Erythroblast (primary cell): Measurements from ENCODE around the gene TPH2.

Source experiments
- DNase-seq, 2 experiments: peaks; one replicate each; lab custom pipeline; 2025; lab: John Stamatoyannopoulos, UW
- GATA1 ChIP-seq: IDR thresholded peaks from 2 replicates; pipeline ENCODE4 v1.6.1; 2011; ENCODE audit warnings: low read depth, mild to moderate bottlenecking, control low read depth, low read length, moderate library complexity
- POLR2A ChIP-seq: IDR thresholded peaks from 2 replicates; pipeline ENCODE4 v1.6.1; 2011; ENCODE audit warnings: mild to moderate bottlenecking, low read length

Gene TPH2

DNA sequence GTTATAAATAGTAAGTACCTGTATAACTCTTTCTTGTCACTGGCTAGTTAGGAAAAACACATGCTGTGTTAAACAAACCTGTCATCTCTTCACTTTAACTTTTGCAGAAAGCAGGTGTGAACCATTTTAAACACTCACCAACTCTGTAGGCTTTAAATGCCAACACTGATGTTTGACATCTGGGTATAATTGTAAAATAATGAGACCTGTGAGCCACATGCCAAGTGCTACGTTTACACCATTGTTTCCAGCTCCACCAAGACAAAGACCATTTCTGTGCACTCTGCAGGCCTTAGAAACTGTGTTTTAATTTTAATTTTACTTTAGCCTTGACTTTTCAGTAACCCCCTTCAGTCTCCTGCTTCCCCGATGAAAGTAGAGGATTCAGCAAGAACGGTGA is 11.0 kb downstream of the TPH2 start:
- DNase-seq, result no peak

DNA sequence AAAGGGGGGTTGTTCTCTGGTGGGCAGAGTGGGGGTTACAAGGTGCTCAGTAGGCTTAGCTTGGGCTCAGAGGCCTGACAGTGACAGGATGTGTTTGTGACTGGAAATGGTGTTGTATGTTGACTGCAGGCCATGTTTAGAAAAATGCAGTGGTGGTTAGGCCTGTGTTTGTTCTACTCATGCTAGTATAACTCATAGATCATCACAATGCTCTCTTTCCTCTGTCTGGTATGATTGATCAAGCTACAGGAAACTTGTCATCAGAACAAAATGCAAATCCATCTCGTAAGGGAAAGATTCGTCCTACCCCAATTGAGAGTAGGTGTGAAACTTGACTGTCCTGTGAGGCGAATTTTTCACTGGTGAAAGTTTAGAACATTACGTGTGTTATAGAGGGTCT is 11.8 kb downstream of the TPH2 start:
- TF ChIP-seq POLR2A (no peak), GATA1 (no peak)

More for the DNA sequence above, 11.0 kb downstream of the TPH2 start:
- TF ChIP-seq POLR2A, result no peak
- no peak for TF ChIP-seq GATA1

GRCh38 chr12:71950819-71951218 is 12.2 kb downstream of the TPH2 start:
- DNase-seq, result no peak
- TF ChIP-seq POLR2A, result no peak
- TF ChIP-seq GATA1, result no peak

More for the DNA sequence above, 11.8 kb downstream of the TPH2 start:
- no peak for DNase-seq

DNA sequence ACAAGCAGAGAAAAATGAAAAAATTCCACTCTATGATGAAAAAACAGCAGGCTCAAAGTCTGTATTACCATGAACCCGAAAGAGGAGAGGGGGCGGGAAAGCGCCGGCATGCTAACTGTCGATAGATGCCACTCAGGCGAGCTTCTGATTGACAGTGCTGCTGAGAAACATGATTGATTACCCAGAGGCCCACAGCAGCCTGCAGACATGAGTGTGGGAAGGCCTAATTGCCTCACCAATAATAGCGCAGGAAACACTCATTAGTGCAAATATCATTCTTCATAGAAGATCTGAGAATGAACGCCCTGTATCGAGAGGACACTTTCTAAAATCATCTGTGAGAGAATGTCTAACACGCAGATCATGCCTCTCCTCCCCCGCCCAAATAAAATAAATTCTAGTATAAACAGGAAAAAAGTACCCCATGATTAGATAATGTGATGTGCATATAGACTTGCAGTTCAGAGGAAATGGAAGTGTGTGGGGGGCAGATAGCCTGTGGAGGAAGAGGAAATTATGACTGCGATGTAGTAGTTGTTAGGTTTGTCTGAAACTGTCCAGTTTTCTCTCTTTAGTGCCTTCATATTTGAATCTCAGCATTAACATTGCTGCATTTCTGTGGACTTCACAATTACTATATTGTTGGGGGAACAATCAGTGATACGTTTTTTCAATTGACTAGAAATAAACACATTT is 15.6 kb downstream of the TPH2 start:
- DNase-seq, result no peak

DNA sequence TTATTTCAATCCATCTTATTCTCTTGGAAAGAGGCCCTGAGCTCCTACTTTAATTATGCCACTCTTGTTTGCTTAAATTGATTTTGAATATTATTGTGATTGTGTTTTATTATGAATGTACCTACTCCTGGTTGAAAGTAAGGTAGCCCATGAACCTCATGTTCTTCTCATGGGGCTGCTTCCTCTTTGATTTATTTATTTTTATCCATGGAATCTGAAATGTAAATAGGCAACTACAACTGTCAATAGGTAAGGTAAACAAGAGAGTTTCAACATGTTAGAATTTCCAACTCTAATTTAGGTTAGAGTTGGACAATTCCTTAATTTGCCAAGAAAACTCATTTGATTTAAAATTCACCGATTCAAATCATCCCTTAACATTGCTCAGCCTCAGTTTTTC is 16.2 kb downstream of the TPH2 start:
- DNase-seq, result no peak
- no peak for TF ChIP-seq GATA1
- no peak for TF ChIP-seq POLR2A

More for the DNA sequence above, 15.6 kb downstream of the TPH2 start:
- no peak for TF ChIP-seq POLR2A
- no peak for TF ChIP-seq GATA1

DNA sequence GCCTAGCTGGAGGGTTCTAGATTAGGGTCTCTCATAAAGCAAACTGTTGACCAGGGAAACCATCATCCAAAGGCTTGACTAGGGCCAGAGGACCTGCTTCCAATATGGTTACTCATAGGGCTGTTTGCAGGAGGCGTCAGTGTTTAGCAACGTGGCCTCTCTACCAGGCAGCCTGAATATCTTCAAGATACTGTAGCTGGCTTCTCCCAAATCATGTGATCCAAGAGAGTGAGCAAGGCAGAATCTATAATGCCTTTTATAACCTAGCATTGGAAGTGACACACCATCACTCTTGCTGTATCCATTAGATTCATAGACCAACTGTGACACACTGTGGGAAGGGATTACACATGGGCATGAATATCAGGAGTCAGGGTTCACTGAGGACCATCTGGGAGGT is 17.3 kb downstream of the TPH2 start:
- no peak for TF ChIP-seq GATA1
- no peak for TF ChIP-seq POLR2A
- DNase-seq, result no peak

- DNase-seq, result no peak
- no peak for TF ChIP-seq GATA1
- TF ChIP-seq POLR2A, result no peak
These were observed 19.4 kb downstream of the TPH2 start for GRCh38 chr12:71958056-71958455.

- DNase-seq, result no peak
- TF ChIP-seq POLR2A, result no peak
- TF ChIP-seq GATA1, result no peak
These were observed 19.8 kb downstream of the TPH2 start for GRCh38 chr12:71958457-71958856.

GRCh38 chr12:71958993-71959578 is 20.4 kb downstream of the TPH2 start:
- DNase-seq, result no peak
- TF ChIP-seq GATA1 (no peak), POLR2A (no peak)

DNA sequence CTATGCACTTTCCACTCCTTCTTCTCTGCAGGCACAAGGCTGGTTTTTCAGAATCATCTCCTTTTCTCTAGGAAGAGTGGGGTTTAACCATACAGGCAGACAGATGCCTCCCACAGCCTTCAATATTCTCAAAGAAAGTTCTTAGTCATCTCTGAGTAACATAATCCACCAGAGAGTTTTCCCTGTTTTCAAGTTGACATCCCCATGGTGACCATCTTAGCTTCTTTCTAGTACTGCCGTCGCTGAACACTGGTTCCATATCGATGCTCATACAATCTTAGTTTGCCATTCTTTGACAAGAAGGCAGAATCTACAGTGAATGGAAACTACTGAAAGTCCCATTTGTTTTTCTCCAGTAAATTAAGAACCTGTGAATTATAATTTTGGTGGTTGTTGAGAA is 28.6 kb downstream of the TPH2 start:
- no peak for TF ChIP-seq POLR2A
- no peak for TF ChIP-seq GATA1
- no peak for DNase-seq

GRCh38 chr12:71969330-71969729 is 30.7 kb downstream of the TPH2 start:
- no peak for DNase-seq
- TF ChIP-seq POLR2A, result no peak
- no peak for TF ChIP-seq GATA1

DNA sequence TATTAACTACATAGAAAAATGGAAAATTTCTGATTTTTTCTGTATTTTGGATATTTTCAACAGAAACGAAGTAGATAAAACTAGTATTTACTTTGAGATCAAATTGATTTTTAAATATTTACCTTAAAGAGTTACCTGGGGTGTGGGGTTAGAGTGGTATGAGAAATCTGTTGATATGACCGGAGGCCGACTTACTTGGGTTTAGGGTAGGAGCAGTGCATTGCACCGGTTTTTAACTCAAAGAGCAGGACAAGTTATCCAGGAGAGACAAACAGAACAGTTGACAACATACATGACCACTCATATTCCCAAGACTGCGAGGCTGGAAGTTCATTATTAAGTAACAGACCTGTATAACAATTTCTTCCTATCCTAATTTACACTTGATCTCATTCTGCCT is 31.4 kb downstream of the TPH2 start:
- no peak for TF ChIP-seq GATA1
- no peak for TF ChIP-seq POLR2A
- DNase-seq, result no peak

GRCh38 chr12:71972441-71973074 is 33.9 kb downstream of the TPH2 start:
- DNase-seq, result no peak
- TF ChIP-seq POLR2A (no peak), GATA1 (no peak)

DNA sequence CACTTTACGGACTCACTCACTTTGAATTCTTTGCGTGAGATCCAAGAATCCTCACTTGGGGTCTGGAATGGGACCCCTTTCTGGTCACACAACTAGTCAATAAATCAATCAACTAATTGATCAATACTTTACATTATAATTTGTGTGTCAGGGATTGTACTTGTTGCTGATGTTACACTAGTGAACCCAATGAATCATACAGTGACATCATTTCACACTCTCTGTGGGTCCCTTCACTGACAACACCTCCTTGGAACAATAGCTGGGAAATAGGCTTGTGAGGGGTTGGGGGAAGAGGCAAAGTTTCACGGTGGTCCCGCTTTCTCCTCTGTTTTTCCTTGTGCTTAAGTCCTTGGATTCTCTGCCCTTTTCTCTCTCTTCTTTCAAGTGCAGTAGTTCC is 35.0 kb downstream of the TPH2 start:
- TF ChIP-seq POLR2A, result no peak
- TF ChIP-seq GATA1, result no peak
- DNase-seq, result no peak
